GM21390 (cell line): ENCODE data around the gene ZNF507.
"Not testable (repeated sequence)": the region's sequence is repeated elsewhere in the genome, so short reads cannot be mapped to it uniquely, and the experiment has no call there.

Experiments
- ATAC-seq: cut with Tn5 transposase; IDR thresholded peaks from one replicate; pipeline ENCODE4 v1.9.1; 2021; ENCODE audit not compliant: unreplicated experiment

Gene ZNF507

DNA sequence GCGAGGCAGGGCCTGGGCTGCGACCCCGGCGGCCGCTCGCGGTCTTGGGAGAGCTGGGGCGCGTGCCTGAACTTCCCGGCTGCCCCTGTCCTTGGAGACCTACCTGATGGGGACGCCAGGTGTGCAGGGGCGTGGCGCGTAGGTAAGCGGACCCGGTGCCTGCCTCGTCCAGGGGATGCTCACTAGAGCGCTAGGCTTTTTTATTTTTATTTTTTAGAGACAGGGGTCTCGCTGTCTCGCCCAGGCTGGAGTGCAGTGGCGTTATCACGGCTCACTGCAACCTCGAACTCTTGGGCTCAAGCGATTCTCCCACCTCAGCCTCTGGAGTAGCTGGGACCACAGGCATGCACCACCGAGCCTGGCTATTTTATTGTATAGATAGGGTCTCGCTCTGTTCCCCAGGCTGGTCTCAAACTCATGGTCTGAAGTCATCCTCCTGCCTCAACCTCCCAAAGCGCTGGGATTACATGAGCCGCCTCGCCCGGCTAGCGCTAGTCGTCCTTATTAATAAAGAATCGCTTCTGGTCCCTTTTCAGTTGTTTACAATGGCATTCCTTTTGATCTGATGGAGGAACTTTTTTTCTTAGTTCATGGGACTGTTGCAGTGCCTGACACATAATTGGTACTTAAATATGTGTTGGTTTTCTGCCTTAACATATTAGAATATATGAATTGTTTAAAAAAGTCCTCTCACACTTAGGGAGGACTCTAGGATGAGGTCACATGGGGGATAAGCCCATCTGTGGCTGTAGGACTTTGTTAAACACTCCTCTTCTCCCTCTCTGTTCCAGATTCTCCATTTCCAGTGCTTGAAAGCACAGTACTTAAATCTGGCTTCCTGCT lies 61.0 kb downstream of the ZNF507 start:
- no peak for ATAC-seq

DNA sequence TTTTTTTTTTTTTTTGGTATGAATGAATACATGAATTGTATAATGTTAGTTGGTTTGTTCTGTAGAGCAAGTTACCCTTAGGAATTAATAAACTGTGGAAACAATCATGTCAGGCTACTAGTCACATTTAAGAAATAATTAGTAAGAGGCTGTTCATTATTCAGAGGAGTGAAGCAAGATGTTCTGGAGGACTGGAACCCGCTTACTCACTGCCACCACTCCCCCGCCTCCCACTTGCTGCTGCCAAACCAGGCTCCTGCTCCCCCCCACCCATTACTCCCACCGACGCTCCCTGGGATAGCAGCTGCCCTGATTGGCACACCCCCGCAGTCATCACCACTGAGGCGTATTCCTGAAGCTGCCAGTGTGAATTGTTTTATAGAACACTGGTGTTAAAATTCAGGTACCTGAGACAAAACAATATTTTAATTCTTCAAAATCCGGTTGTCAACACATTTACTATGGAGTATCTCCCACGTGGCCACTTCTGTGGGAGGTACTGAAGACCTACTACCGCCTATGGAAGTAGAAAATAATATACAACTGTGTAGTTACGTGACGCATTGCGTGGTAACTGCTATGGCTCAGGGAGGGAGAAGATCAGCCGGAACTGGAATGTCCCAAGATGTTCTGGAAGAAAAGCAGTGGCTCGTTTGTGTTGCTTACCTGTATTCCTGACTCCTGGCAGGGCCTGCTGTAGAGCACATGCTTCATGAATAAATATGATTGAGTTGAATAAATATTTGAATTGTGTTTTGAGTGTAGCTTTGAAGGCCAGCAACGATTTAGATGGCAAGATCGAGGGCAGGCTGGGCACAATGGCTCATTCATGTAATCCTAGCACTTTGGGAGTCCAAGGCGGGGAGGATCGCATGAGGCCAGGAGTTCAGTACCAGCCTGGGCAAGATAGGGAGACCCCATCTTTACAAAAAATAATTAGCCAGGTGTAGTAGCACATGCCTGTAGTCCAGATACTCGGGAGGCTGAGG lies 61.9 kb downstream of the ZNF507 start:
- ATAC-seq, result no peak

DNA sequence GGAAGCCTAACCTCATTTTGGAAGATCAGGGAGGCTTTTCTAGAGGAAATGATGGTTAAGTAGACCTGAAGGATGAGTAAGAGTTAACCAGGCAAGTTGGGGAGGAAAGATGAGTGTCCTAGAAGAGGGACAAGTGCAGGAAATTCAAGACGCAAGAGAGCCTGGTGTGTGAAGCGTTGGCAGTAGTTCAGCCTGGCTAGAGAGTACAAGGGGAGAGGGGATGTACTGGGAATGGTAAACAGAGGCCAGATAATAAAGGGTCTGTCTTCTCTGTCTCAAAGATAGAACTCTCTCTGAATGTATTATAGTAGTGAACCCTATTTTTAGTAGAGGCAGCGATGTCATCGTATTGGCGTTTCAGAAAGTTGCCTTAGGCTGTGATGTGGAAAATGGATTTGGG lies 69.8 kb downstream of the ZNF507 start:
- ATAC-seq, result no peak

DNA sequence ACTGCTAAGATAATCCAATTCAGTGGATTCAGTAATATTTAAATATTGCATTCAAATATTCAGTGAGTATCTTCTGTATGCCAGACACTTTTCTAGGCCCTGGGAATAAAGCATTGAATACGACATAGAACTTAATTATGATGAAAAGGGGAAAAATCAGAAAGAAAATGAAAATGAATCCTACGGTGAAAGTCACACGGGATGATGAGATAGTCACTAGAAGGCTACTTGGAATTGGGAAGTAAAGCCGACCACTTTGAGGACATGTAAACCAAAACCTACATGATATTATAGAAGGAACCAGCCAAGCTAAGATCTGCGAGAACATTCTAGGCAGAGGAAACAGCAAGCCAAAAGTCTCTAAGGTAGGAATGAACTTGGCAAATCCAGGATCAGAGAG lies 70.3 kb downstream of the ZNF507 start:
- no peak for ATAC-seq

DNA sequence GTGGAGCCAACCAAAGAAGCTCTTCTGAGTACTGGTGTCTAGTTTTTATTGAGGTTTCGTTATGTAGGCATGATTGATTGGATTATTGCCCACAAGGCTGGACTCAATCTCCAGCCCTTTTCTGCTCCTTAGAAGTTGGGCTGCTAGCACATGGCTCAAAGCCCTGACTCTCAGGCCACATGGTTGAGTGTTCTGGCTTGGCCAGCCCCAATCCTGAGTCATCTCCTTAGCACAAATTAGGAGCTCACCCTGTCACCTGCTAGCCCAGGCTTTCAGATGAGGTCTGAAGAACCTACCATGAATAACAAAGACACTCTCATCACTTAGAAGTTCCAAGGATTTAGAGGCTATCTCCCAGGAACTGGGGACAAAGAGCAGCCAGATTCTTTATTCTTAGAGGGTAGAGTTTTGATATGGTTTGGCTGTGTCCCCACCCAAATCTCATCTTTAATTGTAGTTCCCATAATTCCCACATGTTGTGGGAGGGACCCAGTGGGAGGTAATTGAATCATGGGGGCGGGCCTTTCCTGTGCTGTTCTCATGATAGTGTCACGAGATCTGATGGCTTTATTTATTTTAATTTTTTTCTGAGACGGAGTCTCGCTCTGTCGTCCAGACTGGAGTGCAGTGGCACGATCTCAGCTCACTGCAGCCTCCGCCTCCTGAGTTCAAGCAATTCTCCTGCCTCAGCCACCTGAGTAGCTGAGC lies 71.5 kb downstream of the ZNF507 start:
- ATAC-seq, result no peak

DNA sequence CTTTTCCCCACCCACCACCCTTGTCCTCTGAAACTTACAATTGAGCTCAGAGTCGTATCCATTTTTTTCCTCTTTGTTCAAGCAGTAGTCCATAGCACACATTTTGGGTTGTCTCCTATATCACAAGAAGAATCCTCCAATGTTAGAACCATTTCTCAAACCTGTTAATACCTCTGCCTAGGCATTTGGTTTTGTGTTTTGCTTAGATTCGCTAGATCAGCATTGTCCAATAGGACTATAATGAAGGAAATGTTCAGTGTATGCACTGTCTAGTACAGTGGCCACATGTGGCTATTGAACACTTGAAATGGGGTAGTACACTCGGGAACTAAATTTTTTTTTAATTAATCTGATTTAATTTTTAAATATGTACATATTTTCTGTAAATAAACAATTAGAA lies 72.7 kb downstream of the ZNF507 start:
- no peak for ATAC-seq

DNA sequence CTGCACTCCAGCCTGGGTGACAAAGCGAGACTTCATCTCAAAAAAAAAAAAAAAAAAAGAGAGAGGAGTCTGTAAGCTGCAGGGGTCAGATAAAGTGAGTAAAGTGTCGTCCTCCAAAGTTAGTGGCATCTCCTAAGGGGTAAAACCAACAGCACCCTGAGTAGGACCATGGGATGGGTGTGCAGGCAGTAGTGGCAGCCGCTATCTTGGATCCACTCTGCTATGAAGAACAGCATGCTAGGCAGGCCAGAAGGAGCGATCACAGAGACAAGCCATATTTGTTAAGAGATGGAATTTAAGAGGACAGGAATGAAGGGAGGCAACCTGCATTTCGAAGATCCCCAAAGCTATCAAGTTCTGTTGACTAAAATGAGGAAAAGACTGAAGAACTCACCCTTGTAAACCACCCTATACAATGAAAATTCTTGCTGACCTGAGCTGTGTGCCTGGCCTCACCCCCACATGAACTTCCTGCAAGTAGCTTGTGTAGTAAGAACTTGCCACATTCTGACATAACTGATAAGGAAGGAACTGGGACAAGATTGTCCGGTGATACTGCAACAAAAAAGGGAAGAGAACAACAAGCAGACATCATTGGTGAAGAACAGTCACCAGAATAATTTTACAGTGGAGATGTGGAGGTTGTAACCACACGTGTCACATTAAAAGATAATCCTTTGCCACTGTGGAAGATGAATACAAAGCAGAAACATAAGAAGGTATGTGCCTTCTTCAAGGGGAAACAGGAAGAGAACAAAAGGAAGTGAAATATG lies 76.4 kb downstream of the ZNF507 start:
- no peak for ATAC-seq

DNA sequence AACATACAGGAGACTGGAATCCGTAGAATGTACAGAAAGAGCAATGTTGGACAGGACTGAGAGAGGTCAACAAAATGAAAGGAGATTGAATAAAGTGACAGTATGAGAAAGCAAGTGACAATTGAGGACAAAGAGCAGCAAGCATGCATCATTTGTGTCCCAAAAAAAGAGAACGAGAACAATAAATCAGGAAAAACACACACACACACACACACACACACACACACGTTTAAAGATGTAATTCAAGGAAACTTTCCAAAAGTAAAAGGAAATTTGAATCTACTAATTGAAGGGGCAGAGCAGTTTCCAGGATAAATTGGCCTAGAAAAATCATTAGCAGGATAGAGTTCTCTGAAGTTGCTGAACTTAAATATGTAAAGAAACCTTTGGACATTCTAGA lies 77.0 kb downstream of the ZNF507 start:
- no peak for ATAC-seq

DNA sequence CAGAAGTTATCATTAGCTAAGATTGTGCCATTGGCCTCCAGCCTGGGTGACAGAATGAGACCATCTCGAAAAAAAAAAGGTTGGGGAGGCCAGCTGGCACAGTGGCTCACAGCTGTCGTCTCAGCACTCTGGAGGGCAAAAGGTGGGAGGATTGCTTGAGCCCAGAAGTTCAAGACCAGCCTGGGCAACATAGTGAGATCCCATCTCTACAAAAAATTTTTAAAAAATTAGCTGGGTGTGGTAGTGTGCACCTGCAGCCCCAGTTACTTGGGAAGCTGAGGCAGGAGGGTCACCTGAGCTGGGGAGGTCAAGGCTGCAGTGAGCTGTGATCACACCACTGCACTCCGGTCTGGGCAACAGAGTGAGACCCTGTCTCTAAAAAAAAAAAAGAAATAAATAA lies 78.5 kb downstream of the ZNF507 start:
- not testable (repeated sequence) for ATAC-seq

DNA sequence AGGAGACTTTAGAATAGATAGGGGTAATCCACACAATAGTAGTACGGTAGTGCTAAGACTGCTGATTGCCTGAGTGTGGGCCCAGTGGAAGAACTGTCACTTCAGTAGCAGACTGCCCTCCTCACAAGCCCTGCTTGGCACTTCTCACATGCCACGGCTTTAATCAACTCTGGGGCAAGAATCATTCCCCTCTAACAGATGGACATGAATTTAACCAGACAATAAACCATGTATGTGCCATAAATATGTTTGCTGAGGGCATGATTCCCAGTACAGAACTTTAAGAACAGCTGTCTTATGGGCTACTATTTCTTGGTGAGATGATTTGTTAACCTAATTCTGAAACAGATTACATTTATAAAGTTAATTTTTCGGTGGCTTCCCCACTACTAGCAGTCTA lies 82.1 kb downstream of the ZNF507 start:
- no peak for ATAC-seq

DNA sequence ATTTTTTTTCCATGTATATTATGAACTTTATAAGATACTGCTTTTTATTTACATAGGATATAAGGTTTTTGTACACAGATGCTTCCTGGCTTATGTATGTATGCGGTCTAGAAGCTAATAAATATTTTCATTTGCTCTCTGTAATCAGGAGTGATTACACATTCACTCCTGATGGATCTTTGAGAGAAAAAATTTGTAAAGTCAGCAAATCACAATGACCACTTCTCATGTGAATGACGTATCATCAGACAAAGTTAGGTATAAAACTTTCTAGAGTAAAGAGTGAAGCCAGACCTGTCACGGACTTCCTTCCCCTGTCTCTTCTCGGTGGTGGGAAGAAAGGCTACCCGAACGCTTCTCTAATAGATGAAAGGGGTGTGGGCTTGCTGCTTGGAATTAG lies 91.3 kb downstream of the ZNF507 start:
- ATAC-seq, result no peak

DNA sequence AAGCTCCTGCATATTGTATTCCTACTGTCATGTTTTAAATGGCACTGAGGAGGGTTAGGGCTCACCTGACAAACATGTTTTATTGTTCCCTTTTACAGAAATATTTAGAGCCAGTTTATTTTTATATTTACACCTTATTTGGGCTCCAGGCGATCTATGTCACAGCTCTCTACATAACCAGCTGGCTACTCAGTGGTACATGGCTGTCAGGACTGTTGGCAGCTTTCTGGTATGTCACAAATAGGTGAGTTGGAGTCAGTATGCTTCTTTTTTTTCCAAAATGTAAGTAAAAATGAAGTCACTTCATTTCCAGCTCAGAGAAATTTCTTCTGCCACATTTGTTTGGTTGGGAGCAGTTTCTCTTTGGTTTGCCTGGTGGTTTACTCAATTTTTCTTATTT lies 91.7 kb downstream of the ZNF507 start:
- ATAC-seq, result no peak
